ENCODE measurements around the gene EDC3.

The EDC3 gene

DNA sequence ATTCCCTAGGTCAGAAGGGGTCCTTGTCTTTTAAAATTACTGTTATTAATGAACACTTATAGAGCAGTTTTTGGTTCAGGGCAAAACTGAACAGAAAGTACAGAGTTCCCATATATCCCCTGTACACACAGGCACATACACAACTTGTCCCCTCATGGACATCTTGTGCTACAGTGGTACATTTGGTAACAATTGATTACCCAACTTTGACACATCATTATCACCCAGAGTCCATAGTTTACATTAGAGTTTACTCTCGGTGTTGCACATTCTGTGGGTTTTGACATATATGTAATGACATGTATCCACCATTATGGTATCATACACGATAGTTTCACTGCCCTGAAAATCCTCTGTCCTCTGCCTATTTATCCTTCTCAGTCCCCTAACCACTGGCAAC, 984 bp upstream of the EDC3 start:
- DNase-seq (ENCODE audit: extremely low read depth, low read depth) = no peak
- TF ChIP-seq, protein P1, sequence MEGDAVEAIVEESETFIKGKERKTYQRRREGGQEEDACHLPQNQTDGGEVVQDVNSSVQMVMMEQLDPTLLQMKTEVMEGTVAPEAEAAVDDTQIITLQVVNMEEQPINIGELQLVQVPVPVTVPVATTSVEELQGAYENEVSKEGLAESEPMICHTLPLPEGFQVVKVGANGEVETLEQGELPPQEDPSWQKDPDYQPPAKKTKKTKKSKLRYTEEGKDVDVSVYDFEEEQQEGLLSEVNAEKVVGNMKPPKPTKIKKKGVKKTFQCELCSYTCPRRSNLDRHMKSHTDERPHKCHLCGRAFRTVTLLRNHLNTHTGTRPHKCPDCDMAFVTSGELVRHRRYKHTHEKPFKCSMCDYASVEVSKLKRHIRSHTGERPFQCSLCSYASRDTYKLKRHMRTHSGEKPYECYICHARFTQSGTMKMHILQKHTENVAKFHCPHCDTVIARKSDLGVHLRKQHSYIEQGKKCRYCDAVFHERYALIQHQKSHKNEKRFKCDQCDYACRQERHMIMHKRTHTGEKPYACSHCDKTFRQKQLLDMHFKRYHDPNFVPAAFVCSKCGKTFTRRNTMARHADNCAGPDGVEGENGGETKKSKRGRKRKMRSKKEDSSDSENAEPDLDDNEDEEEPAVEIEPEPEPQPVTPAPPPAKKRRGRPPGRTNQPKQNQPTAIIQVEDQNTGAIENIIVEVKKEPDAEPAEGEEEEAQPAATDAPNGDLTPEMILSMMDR (IDR thresholded peaks at IDR 0.05; ENCODE audit: low read depth, low read length, missing control alignments) = no peak
- peak overlapping the region; percentile 71 for H3K4me3 ChIP-seq (replicated peaks; ENCODE audit: low read depth, low read length)

DNA sequence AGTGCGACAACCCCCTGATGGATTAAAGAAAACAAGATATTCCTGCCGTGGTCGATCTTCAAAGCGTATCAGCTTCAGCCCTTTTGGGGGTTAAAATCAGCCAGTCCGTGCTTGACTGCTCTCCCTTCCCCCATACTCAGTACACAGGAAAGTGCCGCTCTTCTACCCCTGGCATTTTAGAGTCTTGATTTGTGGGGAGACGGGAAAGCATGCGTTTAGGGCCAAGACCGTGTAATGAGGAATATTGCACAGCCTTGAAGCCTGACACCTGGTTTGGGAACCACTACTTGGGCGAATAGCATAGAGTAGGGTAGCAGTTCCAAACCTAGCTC, 540 bp upstream of the EDC3 start:
- TF ChIP-seq, protein P1 (IDR thresholded peaks at IDR 0.05; ENCODE audit: low read depth, low read length, missing control alignments) = no peak
- peak overlapping the region; percentile 71 for H3K4me3 ChIP-seq (replicated peaks; ENCODE audit: low read depth, low read length)
- DNase-seq (ENCODE audit: extremely low read depth, low read depth) = no peak

DNA sequence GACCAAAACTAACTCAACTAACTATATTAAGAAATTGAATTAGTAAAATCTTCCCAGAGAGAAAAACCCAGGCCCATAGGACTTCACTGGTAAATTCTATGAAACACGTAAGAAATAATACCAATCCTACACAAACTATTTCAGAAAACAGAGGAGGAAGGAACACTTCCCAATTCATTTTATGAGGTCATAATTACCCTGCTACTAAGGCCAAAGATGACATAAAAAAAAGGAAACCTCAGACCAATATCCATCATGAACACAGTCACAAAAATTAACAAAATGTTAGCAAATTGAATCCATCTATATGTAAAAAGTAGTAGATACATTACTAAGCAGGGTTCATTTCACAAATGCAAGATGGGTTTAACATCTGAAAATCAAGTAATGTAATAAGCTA, 3.5 kb downstream of the EDC3 start:
- TF ChIP-seq, protein P1 (IDR thresholded peaks at IDR 0.05; ENCODE audit: low read depth, low read length, missing control alignments) = no peak
- H3K4me3 ChIP-seq (replicated peaks; ENCODE audit: low read depth, low read length) = no peak overlapping the region
- DNase-seq (ENCODE audit: extremely low read depth, low read depth) = no peak

DNA sequence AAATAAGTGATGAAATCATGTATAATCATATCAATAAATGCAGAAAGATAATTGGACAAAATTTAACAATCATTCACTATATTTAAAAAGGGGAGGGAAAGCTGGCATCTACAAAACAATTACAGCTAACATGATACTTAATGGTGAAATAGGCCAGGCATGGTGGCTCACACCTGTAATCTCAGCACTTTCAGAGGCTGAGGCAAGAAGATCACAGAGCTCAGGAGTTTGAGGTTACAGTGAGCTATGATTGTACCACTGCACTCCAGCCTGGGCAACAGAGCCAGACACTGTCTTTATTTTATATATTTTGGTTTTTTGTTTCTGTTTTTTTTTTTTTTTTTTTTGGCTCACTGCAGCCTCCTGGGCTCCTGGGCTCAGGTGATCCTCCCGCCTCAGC, 12.1 kb downstream of the EDC3 start:
- no peak overlapping the region for H3K4me3 ChIP-seq (replicated peaks; ENCODE audit: low read depth, low read length)
- DNase-seq (ENCODE audit: extremely low read depth, low read depth) = no peak
- TF ChIP-seq, protein P1 (IDR thresholded peaks at IDR 0.05; ENCODE audit: low read depth, low read length, missing control alignments) = no peak

DNA sequence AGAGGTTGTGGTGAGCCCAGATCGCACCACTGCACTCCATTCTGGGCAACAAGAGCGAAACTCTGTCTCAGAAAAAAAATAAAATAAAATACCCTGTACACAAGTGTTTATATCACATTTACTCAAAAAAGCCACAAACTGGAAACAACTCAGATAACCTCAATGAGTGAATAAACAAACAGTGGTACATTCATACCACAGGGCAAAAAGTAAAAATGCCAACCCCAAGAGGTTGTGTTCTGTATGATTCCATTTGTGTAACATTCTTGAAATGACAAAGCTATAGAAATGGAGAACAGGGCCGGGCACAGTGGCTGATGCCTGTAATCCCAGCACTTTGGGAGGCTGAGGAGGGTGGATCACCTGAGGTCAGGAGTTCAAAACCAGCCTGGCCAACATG, 12.9 kb downstream of the EDC3 start:
- DNase-seq (ENCODE audit: extremely low read depth, low read depth) = no peak
- no peak overlapping the region for H3K4me3 ChIP-seq (replicated peaks; ENCODE audit: low read depth, low read length)
- TF ChIP-seq, protein P1 (IDR thresholded peaks at IDR 0.05; ENCODE audit: low read depth, low read length, missing control alignments) = no peak

DNA sequence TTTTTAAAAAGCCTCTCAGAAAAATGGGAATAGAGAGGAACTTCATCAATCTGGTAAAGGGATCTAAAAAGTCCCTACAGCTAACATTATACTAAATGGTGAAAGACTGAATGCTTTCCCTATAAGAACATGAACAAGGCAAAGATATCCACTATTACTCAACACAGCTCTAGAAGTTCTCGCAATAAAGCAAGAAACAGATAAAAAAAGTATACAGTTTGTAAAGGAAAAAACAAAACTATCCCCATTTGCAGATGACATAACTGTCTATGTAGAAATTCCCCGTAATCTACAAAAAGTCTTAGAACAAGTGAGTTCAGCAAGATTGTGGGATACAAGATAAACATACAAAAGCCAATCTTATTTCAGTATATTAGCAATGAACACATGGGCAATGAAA, 15.4 kb downstream of the EDC3 start:
- DNase-seq (ENCODE audit: extremely low read depth, low read depth) = no peak
- no peak overlapping the region for H3K4me3 ChIP-seq (replicated peaks; ENCODE audit: low read depth, low read length)
- TF ChIP-seq, protein P1 (IDR thresholded peaks at IDR 0.05; ENCODE audit: low read depth, low read length, missing control alignments) = no peak

DNA sequence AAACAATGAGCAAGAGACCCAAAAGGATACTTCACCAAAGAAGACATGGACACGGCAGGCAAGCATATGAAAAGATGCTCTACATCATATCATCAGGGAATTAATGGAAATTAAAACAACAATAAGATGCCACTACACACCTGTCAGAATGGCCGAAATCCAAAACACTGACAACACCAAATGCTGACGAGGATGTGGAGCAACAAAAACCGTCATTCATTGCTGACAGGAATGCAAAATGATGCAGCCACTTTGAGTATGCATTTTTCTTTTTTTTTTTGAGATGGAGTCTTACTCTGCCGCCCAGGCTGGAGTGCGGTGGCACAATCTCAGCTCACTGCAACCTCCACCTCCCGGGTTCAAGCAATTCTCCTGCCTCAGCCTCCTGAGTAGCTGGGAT, 19.0 kb downstream of the EDC3 start:
- H3K4me3 ChIP-seq (replicated peaks; ENCODE audit: low read depth, low read length) = no peak overlapping the region
- TF ChIP-seq, protein P1 (IDR thresholded peaks at IDR 0.05; ENCODE audit: low read depth, low read length, missing control alignments) = no peak
- no peak for DNase-seq (ENCODE audit: extremely low read depth, low read depth)
